RPMI7951 (cell line): ENCODE results near the gene TSPAN2. TPM values are rescaled to one million over a fixed set of nuclear protein-coding genes. Genes with fewer than 3 reads are reported as not detected.

Experiments
- DNase-seq: peaks from one replicate; pipeline ENCODE4 v3.0.0-alpha.2; 2012; ENCODE audit warnings: low read depth
- total RNA-seq: library from RNA; depleted of rRNA; stranded (reverse); fragments of >200 nt; shearing (Covaris generic); gene quantifications from 2 replicates; pipeline ENCODE4 v1.2.3, GENCODE V29; 2014; rRNA removed

Gene TSPAN2
- 0.49 and 1.4 TPM in 2 replicates for total RNA-seq

DNA sequence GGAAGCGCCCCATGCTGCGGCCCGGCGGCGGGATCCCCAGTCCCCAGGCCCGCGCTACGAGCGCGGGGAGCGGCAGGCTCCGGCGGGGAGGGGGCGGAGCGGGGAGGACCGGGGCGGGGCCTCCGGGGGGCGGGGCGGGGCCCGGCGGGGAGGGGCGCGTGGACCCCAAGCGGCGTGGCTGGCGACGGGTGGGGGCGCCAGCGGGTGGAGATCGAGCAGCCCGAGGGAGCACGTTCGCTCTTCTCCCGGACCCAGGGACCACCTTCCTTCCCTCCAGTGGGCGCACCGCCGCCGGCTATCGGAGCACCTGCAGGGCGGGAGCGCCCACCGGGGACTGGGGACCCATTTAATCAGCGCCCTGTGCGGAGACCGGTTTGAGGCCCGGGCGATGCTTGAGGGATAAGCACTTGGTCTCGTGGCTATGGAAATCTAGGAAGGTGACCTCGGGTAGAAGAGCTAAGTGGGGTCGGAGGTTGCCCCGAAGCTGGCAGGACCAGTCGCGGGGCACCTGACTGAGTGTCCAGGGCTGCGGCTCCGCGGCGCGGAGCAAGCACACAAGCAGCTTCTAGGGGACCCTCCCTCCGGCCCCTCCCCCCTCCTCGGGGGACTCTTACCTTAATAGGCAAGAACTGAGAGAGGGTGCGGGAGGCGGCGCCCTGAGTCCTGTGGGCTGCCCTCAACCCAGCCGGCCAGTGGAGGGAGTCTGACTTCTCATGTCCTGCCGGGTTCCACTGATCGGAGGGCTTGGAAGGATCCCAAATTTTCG, at the start of gene TSPAN2:
TSS of gene TSPAN2 (minus strand) at position 84 of the 766 bp plus-strand sequence. CDS start at position 13, 71 bp downstream.
- peak; percentile 52 for DNase-seq

DNA sequence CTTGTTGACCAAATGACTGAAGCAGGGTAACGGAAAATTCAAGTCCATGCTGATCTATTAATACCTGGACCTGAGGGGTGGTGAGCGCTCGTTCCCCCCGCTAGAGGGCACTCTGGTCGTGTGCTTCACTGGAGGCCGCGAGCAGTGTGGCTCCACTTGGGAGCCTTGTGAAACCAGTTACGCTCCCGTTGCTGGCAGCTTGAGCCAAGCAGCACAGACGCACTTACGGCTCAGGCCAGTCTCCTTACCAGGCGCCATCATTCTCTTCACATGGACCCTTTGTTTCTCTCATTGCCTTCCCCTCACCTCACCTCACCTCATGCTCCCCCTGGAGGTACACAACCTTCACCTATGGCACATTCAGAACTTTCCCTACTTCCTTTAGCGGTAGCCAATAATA, 49.7 kb upstream of the TSPAN2 start:
- peak; percentile 90 for DNase-seq

DNA sequence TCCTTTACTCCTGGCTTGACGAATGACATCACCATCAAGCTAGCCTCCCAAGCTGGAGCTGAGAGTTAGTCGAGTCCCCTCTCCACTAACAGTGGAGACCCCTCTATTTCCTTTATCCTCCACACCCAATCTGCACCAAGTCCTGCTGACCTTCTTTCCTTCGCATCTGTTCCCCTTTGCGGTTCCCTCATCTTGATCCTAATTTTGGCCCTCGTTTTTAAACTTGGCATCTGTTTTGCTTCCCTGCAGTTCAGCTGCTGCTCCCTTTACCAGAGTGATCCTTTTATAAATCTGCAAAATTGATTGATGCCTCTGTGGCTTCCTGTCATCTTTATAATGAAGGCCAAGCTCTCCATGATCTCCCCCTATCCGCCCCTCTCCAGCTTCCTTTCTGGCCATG, 49.0 kb upstream of the TSPAN2 start:
- no peak for DNase-seq

DNA sequence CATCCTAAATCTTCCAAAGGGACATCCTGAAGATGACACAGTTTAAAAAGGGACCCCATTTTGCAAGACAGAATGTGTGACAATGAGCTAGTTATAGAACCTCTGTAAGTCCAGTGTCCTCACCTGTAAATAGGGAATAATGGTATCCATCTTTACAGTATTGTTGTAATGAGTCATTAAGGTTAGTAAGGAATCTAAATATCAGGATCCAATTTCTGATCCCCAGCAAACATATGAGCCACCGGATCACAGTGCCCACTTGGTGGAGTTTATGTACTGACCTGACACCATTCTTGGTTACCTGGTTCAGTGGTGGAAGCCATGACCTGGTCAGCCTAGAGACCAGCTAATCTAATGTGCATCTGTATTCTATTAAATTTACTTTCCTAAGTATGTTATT, 47.9 kb upstream of the TSPAN2 start:
- DNase-seq, result no peak

DNA sequence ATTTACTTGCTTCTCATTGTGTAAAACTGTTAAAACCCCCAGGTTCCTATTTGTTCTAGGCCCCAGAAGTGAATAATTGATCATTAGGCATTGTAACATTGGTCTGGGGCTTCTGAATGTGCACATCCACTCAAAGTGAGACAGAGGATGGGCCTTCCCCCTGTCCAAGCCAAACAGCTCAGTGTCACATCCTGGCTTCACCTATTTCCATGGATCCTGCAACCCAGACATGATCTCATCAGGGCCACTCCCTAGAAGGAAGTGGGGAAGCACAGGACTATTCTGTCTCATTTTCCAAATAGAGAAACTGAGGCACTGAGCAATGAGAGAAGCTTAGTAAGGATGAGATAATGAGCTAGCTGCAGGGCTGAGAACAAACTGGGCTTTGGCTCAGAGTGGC, 47.4 kb upstream of the TSPAN2 start:
- no peak for DNase-seq

DNA sequence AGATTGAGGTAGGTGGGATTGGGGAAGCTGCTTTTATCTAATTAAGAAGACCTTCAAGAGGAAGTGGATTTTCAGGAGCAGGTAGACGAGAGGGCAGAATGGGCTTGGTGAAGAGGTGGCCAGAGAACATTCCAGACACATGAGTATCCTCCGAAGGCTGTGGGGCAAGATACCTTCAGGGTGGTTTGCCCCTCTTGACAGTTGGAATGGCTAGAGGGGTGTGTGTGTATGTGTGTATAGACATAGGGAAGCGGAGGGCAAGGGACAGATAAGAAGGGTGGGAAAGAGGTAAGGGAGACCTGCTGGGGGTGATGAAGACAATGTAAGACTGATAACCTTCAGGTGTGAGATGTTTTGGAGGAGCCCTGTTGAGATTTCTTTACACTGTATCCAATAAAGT, 46.8 kb upstream of the TSPAN2 start:
- DNase-seq, result peak; percentile 26

DNA sequence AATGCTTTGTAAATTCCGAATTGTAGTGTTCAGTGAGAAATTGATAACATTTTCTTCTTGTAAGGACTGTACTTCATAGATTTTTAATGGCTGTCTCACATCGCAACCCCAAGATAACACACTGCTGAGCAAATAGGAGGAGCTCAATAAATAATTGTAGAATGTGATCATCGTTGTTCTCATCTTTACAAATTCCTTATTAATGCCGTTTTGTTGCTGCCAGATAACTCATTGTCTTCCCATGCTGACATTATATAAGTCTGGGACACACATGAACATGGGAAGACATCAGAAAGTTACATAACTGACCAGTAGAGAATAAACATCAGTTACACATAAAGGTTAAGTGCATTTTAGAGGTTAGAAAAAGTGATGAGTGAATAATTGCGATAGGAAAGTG, 46.4 kb upstream of the TSPAN2 start:
- peak; percentile 15 for DNase-seq

DNA sequence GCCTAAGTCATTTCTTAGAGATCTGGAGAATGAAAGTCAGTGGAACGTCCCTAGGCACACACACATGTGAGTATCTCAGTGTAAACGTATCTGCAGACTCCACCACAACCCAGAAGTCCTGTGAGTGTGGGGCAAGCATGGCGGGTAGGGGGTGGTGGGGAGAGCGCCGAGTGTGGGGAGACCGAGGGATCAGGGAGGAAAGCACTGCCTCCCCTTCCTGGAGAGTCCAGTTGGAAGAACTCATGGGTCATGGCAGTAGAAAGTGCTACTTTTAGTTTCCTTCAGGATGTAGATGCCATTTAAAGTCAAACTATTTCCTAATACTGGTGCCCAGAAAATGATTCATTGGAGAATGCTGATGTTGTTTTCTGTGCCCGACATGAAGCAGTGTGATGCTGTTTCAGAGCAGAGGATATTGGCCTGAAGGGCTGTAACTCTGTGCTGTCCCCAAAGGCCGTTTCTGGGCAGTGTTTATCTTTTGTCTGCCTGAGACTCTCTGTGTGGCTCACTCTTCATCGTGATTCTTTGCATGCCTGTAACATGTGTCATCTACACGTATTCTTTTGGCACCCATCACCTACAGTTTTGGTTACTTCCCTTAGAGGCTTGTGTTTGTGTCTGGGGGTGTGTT, 45.7 kb upstream of the TSPAN2 start:
- peak; percentile 93 for DNase-seq

DNA sequence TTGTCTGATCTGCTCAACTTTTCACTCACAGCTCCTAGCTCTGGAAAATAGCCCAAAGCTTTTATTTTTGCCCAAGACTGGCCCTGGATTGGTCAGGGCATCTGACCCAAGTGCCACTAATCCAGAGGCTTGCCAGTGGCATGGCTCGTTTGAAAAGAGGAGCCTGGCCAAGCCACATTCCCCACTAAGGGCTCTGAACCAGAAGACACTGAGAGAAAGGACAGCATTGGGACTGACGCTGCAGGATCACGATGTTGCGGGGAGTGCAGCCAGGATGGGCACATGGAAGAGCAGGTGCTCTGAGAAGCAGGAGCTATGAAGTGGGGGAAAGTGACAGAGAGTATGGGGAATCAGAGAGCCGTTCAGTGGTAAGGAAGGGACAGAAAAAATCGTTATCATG, 44.9 kb upstream of the TSPAN2 start:
- no peak for DNase-seq

DNA sequence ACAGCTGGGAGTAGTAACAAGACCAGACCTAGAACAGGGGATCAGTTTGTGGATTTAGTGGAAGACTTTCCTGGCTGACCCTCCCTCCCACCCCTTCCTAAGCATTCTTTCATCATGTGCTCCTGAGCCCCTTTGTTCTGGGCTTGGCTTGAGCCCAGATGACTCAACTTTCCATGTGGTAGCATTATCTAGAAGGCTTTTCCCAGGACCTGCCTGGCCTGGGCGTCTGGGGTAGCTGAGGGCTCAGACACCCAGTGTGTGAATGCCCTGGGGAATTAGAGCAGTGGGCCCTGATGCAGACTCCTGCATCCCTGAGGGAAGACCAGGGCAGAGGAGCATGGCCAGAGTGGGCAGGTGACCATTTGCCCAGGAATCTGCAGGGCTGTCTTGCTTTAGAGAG, 44.1 kb upstream of the TSPAN2 start:
- peak; percentile 88 for DNase-seq

DNA sequence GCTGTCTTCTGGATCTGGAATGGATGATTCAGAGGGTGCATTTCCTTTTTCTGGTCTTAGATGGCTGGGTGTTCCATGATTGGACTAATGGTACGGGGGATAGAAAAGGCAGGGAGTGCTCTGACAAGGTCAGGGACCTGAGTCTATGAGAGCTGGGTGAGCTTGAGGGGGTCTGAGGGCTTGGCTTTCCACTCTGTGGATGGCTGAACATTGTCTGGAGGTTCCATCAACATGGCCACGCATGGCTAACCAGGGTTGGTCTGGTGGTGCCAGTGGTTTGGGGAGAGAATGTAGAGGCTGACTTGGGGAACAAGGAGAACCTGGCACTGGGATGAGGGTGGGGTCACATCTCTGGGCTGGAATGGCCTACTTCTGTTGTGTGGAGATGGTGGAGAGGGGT, 41.5 kb upstream of the TSPAN2 start:
- no peak for DNase-seq

DNA sequence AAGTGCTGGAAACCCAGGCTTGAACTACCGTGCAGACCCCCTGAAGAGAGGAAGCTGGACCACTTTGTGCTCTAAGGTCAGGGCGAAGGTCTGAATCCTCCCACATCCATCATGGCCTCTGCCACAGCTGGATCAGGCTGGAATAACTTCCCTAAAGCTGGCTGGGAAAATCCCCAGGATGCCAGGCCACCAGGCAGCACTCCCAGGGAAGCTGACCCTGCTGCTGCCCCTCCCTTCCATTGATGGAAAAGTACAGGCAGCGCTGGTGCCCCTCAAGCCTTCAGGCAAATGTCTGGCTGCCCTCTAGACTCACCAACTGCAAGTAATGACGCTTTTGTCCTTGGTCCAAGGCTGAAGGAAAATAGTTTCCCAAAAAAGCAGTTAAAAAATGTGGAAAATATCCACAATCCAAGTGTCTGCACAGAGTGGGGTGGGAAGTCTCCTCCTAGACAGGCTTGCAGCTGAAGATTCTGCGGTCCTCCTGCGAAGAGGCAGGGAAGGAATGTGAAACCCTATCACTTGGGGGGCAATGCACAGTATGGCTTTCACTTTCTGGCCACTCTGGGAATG, 39.9 kb upstream of the TSPAN2 start:
- DNase-seq, result peak; percentile 81

DNA sequence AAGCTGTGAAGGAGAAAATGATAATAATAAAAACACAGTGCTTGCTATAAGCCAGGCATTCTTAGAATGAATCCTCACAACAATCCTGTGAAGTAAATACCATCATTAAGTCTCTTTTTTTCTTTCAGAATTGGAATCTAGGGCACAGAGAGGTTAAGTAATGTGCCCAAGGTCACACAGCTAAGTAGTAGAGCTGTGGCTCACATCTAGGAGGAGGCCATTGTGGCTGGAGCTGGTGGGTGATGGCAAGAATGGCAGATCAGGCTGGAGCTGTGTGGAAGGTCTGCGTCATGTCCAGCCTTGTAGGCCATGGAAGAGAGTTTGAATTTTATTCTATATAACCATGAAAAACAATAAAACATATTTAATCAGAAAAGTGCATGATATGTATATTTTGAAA, 38.2 kb upstream of the TSPAN2 start:
- no peak for DNase-seq

DNA sequence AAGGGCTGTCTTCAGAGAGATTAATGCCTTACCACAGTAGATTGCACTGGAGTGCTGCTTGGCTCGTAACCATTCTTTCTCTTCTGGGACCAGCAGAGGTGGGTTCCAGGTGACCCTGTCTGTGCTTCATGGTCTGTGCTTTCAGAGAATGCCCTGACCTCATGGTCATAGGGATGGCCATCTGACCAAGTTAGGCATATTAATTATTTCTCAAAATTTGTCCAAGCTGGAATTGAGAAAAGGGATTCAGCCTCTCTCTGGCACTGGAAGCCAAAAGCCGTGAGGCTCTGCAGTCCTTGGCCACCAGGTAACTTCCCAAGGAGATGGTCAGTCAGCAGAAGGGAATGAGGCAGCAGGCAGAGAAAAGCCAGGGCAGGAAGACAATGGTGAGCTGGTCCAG, 37.2 kb upstream of the TSPAN2 start:
- DNase-seq, result no peak

DNA sequence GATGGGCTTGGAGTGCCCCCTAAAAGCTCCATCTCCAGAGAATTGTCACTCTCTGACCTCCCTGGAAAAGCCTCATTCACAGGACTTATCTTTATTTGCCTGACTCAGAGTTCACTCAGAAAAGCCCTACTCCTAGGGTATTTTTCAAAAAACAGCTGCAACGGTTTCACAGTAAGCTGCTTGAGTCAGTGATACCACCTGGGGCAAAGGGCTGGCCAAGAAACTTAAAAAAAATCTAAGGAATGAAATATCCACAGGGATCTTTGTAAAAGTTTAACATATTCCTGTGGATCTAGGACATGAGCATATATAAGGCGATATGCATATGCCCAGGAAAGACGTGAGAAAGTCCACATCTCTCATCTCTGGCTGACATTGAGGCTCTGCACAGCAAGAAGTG, 33.8 kb upstream of the TSPAN2 start:
- peak; percentile 70 for DNase-seq

DNA sequence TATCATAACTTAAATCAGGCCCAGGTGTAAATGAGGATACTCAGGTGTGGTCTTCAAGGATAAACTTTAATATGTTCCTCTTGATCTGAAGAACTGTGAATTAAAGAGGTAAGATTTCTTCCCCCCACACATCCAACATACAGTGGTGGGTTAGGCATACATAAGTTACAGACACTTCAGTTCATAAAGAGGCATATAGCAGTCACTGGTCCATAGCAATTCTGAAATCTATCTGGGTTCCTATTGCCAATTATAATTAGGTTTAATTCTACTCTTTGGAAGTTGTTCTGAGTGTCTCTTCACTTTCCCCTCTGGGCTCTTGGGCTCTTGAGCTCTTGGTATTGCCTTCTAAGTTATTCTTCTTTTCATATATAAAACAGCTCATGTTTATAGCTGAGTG, 32.5 kb upstream of the TSPAN2 start:
- DNase-seq, result no peak

DNA sequence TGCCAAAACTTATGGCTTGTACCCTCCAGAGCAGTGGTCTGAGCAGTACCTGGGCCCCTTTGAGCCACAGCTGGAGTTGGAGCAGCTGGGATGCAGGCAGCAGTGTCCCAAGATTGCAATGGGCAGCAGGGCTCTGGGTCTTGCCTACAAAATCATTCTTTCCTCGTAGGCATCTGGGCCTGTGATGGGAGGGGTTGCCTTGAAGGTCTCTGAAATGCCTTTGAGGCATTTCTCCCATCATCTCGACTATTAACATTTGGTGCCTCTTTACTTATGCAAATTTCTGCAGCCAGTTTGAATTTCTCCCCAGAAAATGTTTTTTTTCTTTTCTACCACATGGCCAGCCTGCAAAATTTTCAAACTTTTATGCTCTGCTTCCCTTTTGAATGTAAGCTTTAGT, 31.0 kb upstream of the TSPAN2 start:
- no peak for DNase-seq

DNA sequence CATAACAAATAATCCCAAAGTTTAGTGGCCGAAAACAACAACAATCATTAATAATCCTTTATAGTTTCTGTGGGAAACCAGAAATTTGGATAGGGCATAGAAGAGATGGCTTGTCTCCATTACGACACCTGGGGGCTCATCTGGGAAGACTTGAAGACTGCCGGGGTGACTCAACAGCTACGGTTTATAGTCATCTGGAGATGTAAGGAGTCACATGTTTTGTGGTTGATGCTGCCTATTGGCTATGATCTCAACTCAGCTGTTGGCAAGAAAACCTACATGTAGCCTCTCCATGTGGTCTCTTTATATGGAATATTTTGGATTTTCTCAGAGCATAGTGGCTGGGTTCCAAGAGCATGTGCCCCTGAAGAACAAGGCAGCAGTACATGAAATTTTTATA, 29.3 kb upstream of the TSPAN2 start:
- DNase-seq, result peak; percentile 91

DNA sequence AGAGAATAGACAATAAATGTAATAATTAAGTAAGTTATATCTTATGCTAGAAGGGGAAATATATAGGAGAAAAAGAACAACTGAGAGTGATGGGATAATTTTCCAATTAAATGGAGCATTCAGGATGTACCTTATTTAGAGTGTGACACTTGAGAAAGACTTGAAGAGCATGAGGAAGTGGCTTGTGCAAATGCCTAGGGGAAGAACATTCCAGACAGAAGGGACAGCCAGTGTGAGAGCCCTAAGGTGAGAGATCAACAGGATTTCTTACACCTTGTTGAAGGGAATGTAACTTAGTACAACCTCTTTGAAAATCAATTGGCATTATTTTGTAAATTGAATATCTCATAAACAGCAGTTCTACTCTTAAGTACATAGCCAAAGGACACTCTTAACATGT, 28.8 kb upstream of the TSPAN2 start:
- no peak for DNase-seq

DNA sequence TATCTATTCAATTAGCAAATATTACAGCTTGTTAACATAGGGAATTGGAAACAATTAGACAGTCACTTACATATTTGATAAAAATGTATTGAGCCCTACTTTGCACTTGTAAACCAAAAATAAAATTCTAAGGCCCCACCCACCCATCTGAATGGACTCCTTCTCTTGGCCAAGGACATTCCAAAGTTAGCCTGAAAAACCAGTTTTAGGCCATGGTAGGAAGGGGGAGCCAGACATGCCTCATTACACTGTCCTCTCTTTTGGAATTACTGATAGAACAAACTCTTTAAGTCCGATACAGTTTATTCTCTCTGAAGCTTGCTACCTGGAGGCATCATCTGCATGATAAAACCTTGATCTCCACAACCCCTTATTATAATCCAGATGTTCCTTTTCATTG, 28.0 kb upstream of the TSPAN2 start:
- no peak for DNase-seq

DNA sequence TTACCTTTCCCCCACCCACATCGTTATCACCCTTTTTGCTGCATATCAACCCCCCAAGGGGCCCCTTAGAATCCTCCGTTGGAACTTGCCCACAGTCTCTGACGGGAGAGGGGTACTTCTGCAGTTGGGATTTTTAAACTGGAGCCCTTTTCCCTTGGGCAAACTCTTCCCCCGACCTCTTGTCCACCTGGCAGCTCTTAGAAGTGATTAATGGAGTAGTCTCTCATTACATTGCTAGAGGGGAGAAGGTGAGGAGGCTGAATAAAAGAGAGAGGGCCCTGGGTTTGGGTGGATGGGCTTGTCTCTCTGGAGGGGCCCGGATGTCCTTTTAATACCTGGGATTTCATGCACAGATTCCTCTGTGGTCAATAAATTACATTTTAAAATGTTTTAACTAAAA, 27.2 kb upstream of the TSPAN2 start:
- DNase-seq, result no peak

DNA sequence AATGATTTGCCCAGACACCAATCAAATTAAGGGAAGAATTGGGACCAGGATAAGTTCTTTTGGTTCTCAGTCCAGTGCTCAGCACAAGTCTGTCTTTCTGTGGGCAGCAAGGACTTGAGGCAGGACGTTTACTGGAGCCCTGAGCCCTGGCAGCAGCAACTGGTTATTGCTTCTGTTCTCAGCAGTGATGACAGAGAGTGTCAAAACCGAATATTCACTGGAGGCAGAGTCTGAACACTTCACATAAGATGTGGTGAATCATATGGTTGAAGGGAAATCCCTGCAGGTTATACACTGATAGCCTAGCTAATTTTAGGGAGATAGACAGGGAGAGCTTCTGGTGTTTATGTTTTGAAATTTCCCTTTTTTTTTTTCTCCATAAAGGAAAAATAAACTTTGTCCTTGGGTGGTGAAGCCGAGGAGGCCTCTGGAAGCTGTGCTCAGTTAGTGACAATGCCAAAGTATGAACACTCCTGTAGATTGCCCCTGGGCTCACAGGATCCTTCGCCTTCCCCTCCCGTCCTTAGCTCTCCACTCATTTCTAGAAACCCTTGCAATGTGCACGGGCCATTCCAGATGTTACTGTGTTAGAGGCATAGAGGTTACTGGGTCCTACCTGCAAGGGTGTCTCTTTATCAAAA, 26.3 kb upstream of the TSPAN2 start:
- DNase-seq, result peak; percentile 37

DNA sequence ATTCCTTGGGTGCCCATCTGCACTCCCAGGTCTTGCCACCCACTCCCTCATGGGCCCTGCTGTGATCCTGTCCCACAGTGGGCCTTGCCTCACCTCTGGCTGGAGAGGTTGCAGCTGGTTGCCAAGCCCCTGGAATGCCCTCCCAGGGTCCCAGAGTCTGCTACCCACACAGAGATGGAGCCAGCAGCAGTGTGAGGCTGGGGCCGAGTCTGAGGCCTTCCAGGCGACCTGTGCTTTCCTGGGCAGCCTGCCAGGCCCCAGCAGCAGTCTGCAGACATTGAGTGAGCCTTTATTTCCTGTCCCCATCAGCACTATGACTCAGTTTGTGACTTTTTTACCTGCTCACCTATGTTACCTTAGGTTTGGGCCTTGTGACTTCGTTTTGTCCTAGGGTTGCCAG, 25.0 kb upstream of the TSPAN2 start:
- peak; percentile 42 for DNase-seq
